GM18499 (cell line): Measurements from ENCODE around the gene TRAPPC10.
"Not testable (repeated sequence)": the region's sequence is repeated elsewhere in the genome, so short reads cannot be mapped to it uniquely, and the experiment has no call there.

Experiments used
- ATAC-seq: cut with Tn5 transposase; IDR thresholded peaks from one replicate; pipeline ENCODE4 v1.9.1; 2021; ENCODE audit warnings: moderate number of reproducible peaks; ENCODE audit not compliant: insufficient read depth, unreplicated experiment

Gene TRAPPC10

GRCh38 chr21:44138039-44138438 lies 125.9 kb downstream of the TRAPPC10 start:
- not testable (repeated sequence) for ATAC-seq

- ATAC-seq: not testable (repeated sequence)
Observed at GRCh38 chr21:44139787-44140551, 127.9 kb downstream of the TRAPPC10 start.

GRCh38 chr21:44140552-44140932 lies 128.4 kb downstream of the TRAPPC10 start:
- not testable (repeated sequence) for ATAC-seq

- not testable (repeated sequence) for ATAC-seq
Observed at GRCh38 chr21:44142470-44142869, 130.4 kb downstream of the TRAPPC10 start.

- not testable (repeated sequence) for ATAC-seq
Observed at GRCh38 chr21:44143380-44143779, 131.3 kb downstream of the TRAPPC10 start.

GRCh38 chr21:44143996-44144395 lies 131.9 kb downstream of the TRAPPC10 start:
- ATAC-seq: not testable (repeated sequence)

- not testable (repeated sequence) for ATAC-seq
Observed at GRCh38 chr21:44144784-44145602, 132.9 kb downstream of the TRAPPC10 start.

GRCh38 chr21:44145616-44146015 lies 133.5 kb downstream of the TRAPPC10 start:
- not testable (repeated sequence) for ATAC-seq

GRCh38 chr21:44147108-44147507 lies 135.0 kb downstream of the TRAPPC10 start:
- ATAC-seq: not testable (repeated sequence)

GRCh38 chr21:44150255-44150654 lies 138.1 kb downstream of the TRAPPC10 start:
- ATAC-seq: not testable (repeated sequence)

GRCh38 chr21:44153214-44153888 lies 141.2 kb downstream of the TRAPPC10 start:
- ATAC-seq: not testable (repeated sequence)

GRCh38 chr21:44153889-44154228 lies 141.8 kb downstream of the TRAPPC10 start:
- ATAC-seq: not testable (repeated sequence)

GRCh38 chr21:44154816-44155230 lies 142.7 kb downstream of the TRAPPC10 start:
- ATAC-seq: not testable (repeated sequence)

- ATAC-seq: not testable (repeated sequence)
Observed at GRCh38 chr21:44155231-44155993, 143.3 kb downstream of the TRAPPC10 start.

- not testable (repeated sequence) for ATAC-seq
Observed at GRCh38 chr21:44155994-44156380, 143.9 kb downstream of the TRAPPC10 start.
